Left ventricle myocardium superior (tissue), 1 donor: ENCODE data around the gene CDK15. TPM values are rescaled to one million over a fixed set of nuclear protein-coding genes. Genes with fewer than 3 reads are reported as not detected.
A peak's percentile ranks its signal among the peaks of the same experiment; 100 is the strongest.

Experiments
- ATAC-seq: fragments of 200-7000 bp; cut with Tn5 transposase; one replicate; pipeline ENCODE4 v1.9.1; 2020; ENCODE audit warnings: mild to moderate bottlenecking, moderate library complexity
- DNase-seq: peaks from one replicate; pipeline ENCODE4 v3.0.0-alpha.2; 2020
- intact Hi-C: fragments of 100-400 bp; cut with micrococcal nuclease; formaldehyde crosslinking; loops from one replicate; pipeline ENCODE4 v1.11.0; 2022
- total RNA-seq: library from RNA; stranded (reverse); fragmentation: NEBNext Ultra II Directional; extraction: Animal tissue kit (Norgen Biotek cat#: 25700); gene quantifications from one replicate; pipeline ENCODE4 v1.2.1, GENCODE V29; 2021
- donor health status: DM: no; HTN: yes; CAD: no; lungs with severe emphysema.

The CDK15 gene
- total RNA-seq, 1 donor from 2014 or later: 0.30 TPM

GRCh38 chr2:201887773-201888425, 81.6 kb downstream of the CDK15 start:
- intact Hi-C loops: no loop called here
- DNase-seq (no peak), ATAC-seq (no peak)

DNA sequence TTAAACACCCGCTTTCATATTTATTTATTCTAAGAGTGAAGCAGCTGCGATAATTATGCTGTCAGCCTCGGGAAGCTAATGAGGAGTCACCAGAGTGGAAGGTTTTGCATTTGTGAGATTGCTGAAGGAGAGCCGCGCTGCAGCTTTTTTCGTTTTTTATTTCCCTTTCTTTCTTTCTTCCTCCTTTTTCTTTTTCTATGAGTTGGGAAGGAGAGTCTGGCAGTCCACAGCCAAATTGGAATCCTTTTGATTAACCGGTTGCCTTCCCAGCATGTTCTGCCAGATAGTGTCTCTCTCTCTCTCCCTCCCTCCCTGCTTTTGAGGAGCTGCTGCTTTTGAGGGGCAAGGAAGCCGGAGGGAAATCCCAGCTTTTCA, 82.1 kb downstream of the CDK15 start:
- no peak for ATAC-seq
- DNase-seq: no peak
- intact Hi-C loops: no loop called here

DNA sequence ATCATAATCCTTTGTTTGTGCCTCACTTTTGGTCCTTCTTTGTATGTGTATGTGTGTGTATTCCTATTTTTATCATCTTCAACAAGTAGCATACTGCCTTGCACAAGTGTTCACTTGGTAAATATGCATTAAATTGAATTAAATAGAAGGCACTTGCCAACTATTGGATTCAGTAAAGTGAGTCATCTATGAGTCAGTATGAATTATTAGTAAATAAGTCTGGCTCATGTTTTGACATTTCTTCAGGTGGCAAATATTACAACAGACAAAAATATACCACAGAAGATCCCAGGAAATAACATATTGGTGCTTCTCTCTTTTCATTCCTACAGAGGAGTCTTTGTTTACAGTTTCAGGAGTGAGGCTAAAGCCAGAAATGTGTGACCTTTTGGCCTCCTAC, 84.1 kb downstream of the CDK15 start:
- intact Hi-C loops: no loop called here

DNA sequence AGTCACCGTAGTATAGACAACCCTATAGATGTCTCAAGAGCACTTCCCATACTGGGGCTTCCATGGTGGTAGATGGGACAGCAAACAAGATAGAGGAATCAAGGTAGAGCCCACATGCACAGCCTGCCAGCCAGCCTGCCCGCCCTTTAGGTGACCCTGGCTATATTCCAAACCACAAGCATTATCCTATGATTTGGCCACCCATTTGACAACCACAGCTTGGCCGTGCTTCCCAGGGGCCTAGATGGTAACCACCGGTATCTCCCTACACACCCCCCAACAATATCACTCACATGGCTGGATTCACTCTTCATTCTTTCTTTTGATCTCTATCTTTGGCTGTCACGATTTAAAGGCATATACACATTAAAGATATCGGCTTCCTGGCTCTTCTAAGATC, 85.3 kb downstream of the CDK15 start:
- intact Hi-C loops: no loop called here
- DNase-seq: no peak
- no peak for ATAC-seq

More for the DNA sequence above, 84.1 kb downstream of the CDK15 start:
- no peak for DNase-seq
- no peak for ATAC-seq

DNA sequence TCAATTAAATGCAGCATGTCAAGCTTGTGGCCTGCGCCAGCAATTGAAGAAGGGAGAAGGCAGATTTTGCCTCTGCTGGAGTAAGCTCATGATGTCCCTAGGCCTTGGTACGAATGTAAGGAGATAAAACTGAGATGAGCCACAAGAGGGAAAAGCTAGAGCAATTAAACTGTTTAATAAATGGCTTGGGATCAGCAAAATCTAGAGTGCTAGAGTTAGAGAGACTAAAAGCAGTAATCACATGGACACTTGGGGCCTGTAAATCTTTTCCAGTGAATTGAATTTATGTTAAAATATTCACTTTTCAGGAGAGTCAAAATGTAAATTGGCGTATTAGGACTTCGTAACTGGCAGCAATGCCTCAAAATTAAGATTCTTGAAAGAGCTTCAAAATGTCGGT, 86.2 kb downstream of the CDK15 start:
- DNase-seq (no peak), ATAC-seq (no peak)
- intact Hi-C loops: no loop called here

DNA sequence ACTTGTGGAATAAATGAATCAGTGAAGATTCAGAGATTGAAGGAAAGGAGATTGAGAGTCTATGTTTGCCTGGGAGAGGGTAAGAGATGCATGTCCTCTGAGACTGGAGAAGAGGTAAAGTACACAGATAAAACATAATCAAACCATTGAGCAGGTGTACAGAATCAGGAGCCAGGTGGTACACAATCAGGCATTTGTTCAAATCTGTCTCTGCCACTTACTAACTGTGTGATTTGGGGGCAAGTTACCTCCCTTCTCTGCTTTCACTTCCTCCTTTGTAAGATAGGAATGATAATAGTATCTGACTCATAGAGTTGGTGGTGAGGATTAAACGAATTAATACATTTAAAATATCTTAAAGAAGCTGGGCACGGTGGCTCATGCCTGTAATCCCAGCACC, 94.0 kb downstream of the CDK15 start:
- intact Hi-C loops: no loop called here
- ATAC-seq: no peak

DNA sequence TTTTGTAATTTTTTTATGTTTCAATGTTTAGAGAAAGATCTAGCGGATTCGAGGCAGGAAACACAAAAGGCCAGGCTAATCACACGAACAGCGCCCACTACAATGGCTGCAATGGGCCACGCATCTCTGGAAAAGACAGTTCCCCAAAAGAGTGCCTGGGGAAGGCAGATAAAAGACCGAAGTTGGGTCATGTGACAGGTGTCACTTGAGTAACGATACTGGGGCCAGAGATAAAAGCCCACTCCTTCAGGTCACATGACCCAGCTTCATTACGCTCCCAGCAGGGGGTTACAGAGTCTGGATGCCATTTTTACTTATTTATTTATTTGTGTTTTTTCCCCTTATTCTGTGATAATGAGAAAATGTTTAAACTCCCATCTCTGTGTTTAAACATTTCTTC, 95.4 kb downstream of the CDK15 start:
- ATAC-seq (no peak), DNase-seq (no peak)
- intact Hi-C loops: no loop called here

More for the DNA sequence above, 94.0 kb downstream of the CDK15 start:
- no peak for DNase-seq

- DNase-seq (no peak), ATAC-seq (no peak)
- intact Hi-C loops: no loop called here
These were observed 98.4 kb downstream of the CDK15 start for GRCh38 chr2:201904538-201905420.

- ATAC-seq: peak; percentile 91
- intact Hi-C loops: no loop called here
These were observed 100.6 kb downstream of the CDK15 start for GRCh38 chr2:201906777-201907562.

GRCh38 chr2:201907563-201907881, 101.2 kb downstream of the CDK15 start:
- ATAC-seq: no peak
- no peak for DNase-seq
- intact Hi-C loops: no loop called here

More at GRCh38 chr2:201906777-201907562, 100.6 kb downstream of the CDK15 start:
- peak; percentile 37 for DNase-seq

- DNase-seq (no peak), ATAC-seq (no peak)
- intact Hi-C loops: no loop called here
These were observed 102.6 kb downstream of the CDK15 start for GRCh38 chr2:201908901-201909300.

DNA sequence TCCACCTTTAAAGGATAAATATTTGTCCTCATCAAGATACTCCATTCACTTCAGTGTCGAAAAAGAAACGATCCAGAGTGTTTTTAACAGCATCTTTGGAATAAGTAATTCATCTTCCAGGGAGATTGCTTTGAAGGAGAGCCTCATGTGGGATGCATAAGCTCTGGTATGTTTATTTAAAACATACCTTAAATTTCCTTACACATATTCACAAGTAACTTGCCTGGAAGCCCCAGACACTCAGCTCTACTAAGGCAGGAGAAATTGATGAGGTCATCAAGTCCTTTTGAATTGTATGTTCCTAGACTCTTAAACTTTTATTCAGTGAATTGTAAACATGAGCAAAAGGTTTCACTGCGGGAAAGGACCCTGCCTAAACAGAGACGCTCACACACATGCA, 103.0 kb downstream of the CDK15 start:
- no peak for ATAC-seq
- no peak for DNase-seq
- intact Hi-C loops: no loop called here

GRCh38 chr2:201909961-201910361, 103.6 kb downstream of the CDK15 start:
- DNase-seq (no peak), ATAC-seq (no peak)
- intact Hi-C loops: no loop called here

GRCh38 chr2:201911372-201911771, 105.0 kb downstream of the CDK15 start:
- intact Hi-C loops: no loop called here
- ATAC-seq (no peak), DNase-seq (no peak)

- intact Hi-C loops: no loop called here
- ATAC-seq (no peak), DNase-seq (no peak)
These were observed 106.9 kb downstream of the CDK15 start for GRCh38 chr2:201913201-201913600.

- intact Hi-C loops: no loop called here
- ATAC-seq (no peak), DNase-seq (no peak)
These were observed 109.1 kb downstream of the CDK15 start for GRCh38 chr2:201915446-201915845.

GRCh38 chr2:201916565-201916964, 110.2 kb downstream of the CDK15 start:
- intact Hi-C loops: no loop called here
- DNase-seq (no peak), ATAC-seq (no peak)

DNA sequence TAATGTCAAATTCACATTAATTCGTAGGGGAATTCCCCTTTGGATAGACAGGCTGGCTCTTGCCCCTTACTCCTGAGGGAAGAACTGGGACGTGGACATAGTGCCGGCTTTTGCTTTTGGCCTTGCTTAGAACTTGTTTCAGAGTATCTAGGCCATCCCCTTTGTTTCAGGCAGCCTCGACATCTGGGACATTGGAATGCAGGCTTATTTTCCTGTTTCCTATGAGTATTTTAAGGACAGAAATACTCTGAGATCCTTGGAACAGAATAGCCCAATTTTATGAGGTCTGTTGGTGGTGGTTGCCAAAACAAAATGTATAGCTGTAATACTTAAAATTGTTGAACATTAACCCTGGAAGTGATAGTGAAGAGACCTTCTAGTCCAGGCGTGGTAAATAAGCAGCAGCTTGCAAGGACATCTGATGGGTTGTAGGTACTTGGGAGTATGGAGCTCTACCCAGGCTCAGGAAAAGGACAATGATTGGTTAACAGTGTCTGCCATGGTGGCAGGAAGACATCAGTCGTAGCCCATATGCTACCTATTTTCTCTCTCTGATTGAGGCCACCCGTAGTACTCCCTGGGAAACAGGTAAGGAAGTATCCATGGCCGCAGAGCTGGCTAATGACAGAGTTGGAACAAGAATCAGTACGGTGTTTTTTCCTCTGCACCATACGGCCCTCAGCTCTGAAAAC, 112.4 kb downstream of the CDK15 start:
- ATAC-seq (no peak), DNase-seq (no peak)
- intact Hi-C loops: no loop called here

GRCh38 chr2:201919308-201919634, 112.9 kb downstream of the CDK15 start:
- ATAC-seq: no peak
- intact Hi-C loops: no loop called here
- DNase-seq: no peak
